GM10266 (cell line): ENCODE results near the gene WNT5B.

ENCODE experiments used
- DNase-seq: peaks from one replicate; pipeline ENCODE4 v3.0.0; 2012; ENCODE audit errors: extremely low spot score
- TF ChIP-seq, protein P1 (sequence below): IDR thresholded peaks from 2 replicates; pipeline ENCODE4 v1.5.1; 2012; ENCODE audit warnings: mild to moderate bottlenecking, low read depth; ENCODE audit not compliant: control insufficient read depth, insufficient read depth; ENCODE audit errors: missing control alignments

WNT5B gene

DNA sequence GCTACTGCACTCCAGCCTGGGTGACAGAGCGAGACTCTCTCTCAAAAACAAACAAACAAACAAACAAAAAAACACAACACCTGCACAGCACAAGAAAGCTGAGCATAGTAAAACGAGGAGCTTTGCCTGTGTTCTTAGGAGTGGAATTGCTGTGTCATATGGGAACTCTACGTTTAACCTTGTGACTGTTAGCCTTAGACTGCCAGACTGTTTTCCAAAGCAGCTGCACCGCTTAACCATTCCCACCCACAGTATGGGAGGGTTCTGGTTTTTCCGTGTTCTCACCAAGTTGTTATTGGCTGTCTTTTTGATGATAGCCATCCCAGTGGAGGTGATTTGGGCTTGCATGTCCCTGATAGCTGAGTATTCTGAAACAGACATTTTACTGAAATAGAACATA is 9.2 kb downstream of the WNT5B start:
- TF ChIP-seq, protein P1, sequence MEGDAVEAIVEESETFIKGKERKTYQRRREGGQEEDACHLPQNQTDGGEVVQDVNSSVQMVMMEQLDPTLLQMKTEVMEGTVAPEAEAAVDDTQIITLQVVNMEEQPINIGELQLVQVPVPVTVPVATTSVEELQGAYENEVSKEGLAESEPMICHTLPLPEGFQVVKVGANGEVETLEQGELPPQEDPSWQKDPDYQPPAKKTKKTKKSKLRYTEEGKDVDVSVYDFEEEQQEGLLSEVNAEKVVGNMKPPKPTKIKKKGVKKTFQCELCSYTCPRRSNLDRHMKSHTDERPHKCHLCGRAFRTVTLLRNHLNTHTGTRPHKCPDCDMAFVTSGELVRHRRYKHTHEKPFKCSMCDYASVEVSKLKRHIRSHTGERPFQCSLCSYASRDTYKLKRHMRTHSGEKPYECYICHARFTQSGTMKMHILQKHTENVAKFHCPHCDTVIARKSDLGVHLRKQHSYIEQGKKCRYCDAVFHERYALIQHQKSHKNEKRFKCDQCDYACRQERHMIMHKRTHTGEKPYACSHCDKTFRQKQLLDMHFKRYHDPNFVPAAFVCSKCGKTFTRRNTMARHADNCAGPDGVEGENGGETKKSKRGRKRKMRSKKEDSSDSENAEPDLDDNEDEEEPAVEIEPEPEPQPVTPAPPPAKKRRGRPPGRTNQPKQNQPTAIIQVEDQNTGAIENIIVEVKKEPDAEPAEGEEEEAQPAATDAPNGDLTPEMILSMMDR: no peak

DNA sequence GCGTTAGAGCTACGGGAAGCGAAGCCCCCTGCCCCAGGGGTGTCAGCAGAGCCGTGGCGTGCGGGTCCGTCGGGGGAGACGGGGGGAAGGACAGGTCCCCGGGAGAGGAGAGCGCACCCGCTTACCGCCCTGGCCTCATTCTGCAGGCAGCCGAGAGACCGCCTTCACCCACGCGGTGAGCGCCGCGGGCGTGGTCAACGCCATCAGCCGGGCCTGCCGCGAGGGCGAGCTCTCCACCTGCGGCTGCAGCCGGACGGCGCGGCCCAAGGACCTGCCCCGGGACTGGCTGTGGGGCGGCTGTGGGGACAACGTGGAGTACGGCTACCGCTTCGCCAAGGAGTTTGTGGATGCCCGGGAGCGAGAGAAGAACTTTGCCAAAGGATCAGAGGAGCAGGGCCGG is 10.5 kb downstream of the WNT5B start:
- TF ChIP-seq, protein P1: no peak
- no peak for DNase-seq

More for the DNA sequence above, 9.2 kb downstream of the WNT5B start:
- no peak for DNase-seq

DNA sequence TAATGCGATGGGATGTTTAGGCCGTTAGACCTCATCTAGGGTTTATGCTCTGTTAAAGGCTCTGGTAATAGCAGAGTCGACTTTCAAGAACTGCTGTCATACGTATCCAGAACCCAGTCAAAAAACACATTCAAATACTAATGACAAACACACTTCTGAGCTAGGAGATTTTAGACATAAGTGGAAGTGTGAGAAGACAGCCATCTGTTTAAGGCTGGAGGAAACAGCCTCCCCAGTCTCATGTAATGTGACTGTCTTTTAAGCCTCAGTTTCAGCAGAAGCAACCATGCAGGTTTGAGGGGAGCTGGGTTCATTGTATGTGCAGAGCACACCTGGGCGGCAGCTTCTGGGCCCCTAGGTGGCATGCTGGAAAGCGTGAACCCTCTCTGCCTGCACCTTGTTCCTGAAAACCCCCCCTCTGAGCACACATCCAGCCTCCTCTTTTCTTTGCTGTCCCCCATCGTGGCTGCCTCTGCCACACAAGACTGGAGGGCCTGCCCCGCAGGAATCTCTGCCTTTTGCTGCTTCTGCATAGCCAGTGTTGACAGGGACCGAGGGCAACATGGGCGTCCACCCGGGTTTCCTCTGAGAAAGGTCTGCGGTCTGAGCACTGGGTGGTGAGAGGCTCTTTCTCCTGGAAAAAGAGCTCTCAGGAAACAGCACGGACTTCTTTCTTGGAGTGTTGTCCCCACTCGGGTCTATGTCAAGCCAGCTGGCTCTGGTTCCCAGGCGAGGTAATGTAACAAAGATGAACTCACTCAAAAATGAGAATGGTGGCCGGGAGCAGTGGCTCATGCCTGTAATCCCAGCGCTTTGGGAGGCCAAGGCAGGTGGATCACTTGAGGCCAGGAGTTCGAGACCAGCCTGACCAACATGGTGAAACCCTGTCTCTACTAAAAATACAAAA is 11.6 kb downstream of the WNT5B start:
- TF ChIP-seq, protein P1: no peak
- no peak for DNase-seq

DNA sequence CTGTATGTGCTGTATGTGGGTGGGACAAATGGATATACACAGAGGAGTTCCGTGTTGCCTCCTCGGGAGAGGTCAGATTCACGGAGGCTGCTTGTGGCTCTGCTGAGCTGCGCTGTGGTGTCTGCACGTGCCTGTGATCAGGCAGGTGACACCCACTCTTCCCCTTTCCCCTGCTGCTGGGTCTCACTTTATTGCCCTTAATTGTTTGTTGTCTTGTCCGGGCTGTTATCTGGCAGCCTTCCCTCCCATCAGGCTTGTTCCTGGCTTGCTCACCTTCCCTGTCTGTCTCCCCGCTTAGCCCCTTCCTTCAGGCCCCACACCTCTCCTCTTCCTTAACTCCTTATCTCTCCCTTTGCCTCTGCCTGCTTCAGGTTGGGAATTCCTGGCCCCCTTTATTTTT is 13.5 kb downstream of the WNT5B start:
- TF ChIP-seq, protein P1: no peak
- DNase-seq: no peak

DNA sequence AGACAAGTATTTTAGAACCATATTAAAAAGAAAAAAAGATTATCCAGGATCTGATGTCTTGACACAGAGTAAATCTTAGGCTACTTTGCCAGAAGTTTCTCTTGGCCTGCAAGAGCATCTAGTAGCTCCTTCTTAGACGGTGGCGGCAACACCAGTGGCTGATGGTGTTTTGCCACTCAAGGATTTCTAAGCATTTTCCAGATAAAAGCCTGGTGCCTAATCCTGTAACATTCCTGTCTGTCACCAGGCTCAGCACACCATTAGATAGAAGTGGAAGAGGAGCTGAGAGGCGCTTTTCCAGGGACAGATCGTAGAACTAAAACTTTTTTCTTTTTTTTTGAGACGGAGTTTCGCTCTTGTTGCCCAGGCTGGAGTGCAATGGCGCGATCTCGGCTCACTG is 14.0 kb downstream of the WNT5B start:
- no peak for DNase-seq
- TF ChIP-seq, protein P1: no peak

DNA sequence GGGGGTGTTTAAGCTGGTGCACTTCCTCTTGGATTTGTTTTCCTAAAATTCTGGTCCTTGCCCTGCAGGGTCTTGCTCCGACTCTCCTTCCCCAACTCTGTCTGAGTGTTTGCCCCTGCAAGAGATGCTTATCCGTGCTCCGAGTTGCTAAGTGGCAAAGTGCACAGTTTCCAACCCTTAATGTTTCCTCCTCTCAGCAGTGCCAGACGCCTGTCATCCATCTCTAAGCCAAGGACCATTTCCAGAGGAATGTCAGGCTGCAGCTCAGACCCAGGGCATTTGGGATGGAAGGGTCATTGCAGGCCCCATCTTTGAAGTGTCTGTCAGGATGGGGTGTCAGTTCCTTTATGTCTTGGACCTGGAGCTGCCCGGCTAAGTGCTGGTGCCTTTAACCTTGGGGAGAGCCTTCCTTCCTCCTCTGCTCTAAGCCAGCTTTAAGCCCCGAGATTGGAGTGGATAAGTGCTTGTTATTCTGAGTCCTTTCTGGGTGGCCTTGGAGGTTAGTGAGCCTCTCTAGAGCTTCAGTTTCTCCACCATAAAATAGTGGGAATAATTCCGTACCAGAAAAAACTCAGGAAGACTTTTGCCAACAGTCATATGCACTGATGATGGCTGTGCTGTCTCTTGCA is 15.0 kb downstream of the WNT5B start:
- no peak for DNase-seq
- TF ChIP-seq, protein P1: no peak

DNA sequence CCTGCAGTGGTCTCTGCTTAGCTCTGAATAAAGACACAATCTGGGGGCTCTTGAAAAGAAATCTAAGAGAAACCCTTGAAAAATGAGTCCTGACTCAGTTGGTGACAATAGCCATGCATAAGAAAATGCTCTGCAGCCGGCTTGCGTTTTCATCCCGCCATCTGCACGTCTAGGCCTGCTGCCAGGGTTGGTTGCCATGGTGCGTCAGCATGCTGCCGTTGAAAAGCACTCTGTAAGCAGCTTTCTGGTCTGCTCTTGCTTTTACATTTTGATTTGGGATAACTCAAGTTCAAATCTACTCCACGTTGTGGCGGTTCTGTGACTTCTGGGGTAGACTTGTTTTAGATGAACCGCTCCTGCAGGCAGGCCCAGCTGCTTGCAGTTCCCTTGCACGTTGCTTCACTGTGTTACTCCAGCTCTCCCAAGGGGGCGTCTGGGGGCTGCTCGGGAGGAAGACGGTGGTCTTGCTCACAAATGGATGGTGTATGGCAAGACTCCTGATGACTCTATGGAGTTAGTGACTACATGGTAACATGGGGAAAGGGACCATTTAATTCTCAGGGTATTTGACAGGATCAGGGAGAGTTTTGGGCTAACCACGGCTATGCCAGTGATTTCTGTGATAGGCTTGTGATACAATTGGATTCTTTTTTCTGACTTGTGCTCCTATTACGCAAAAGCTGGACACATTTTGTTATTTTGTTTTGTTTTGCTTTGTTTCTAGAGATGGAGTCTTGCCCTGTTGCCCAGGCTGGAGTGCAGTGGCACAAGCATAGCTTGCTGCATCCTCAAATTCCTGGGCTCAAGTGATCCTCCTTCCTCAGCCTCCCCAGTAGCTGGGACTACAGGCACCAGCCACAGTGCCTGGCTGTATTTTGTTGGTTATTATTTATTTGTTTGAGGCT is 15.8 kb downstream of the WNT5B start:
- DNase-seq: no peak
- TF ChIP-seq, protein P1: no peak
